ENCODE measurements around the gene TAPT1.

GRCh38 chr4:16237715-16238114 lies 11.4 kb upstream of the TAPT1 start:
- TF ChIP-seq MAX (IDR thresholded peaks at IDR 0.05; ENCODE audit: insufficient read depth, insufficient read length) (no peak), CTCF (IDR thresholded peaks at IDR 0.05; ENCODE audit: extremely low read depth in 1 of 2, insufficient read depth in 1 of 2, low read depth in 1 of 2, low read length in 2 of 2) (no peak), POLR2A (IDR thresholded peaks at IDR 0.05; ENCODE audit: low read depth, low read length) (no peak), JUN (IDR thresholded peaks at IDR 0.05; ENCODE audit: borderline replicate concordance, insufficient read depth, insufficient read length, low read depth) (no peak), EZH2 (IDR thresholded peaks at IDR 0.05; ENCODE audit: borderline replicate concordance, low read depth, low read length, severe bottlenecking) (no peak), POLR2AphosphoS5 (IDR thresholded peaks at IDR 0.05; ENCODE audit: insufficient read depth, low read depth, low read length) (no peak), GATA2 (IDR thresholded peaks at IDR 0.05; ENCODE audit: insufficient read depth, insufficient read length, low read depth, low read length) (no peak)
